Ascending aorta (tissue), 2 donors: ENCODE results near the gene AHCYL1. TPM values are rescaled to one million over a fixed set of nuclear protein-coding genes. Genes with fewer than 3 reads are reported as not detected.

Source experiments
- DNase-seq, 2 donors: peaks; one replicate each; pipeline ENCODE4 v3.0.0-alpha.2; 2019; ENCODE audit warnings: low spot score in 2 of 2
- H3K27ac ChIP-seq, 2 donors: fragments of 200-600 bp; sonication (generic); one replicate each; pipeline ENCODE4 v1.5.1; 2016 to 2017; ENCODE audit warnings: mild to moderate bottlenecking in 1 of 2
- H3K27me3 ChIP-seq: fragments of 200-600 bp; sonication (generic); one replicate; pipeline ENCODE4 v1.5.1; 2017
- H3K36me3 ChIP-seq, 2 donors: fragments of 200-600 bp; sonication (generic); one replicate each; pipeline ENCODE4 v1.5.1; 2016
- H3K4me1 ChIP-seq, 2 donors: fragments of 200-600 bp; sonication (generic); one replicate each; pipeline ENCODE4 v1.5.1; 2016 to 2017; ENCODE audit warnings: mild to moderate bottlenecking in 1 of 2
- H3K4me3 ChIP-seq, 2 donors: fragments of 200-600 bp; sonication (generic); one replicate each; pipeline ENCODE4 v1.5.1; 2016 to 2017; ENCODE audit warnings: mild to moderate bottlenecking in 1 of 2
- H3K9me3 ChIP-seq, 2 donors: fragments of 200-600 bp; sonication (generic); one replicate each; pipeline ENCODE4 v1.5.1; 2016
- intact Hi-C: fragments of 100-400 bp; cut with DNase I; formaldehyde crosslinking; loops from one replicate; pipeline ENCODE4 v1.15.1; 2023
- total RNA-seq: library from RNA; depleted of rRNA; stranded (reverse); fragments of >200 nt; gene quantifications from one replicate; pipeline ENCODE4 v1.1.0, GENCODE V29; 2016
- TF ChIP-seq, protein P1 (sequence below), 3 experiments: fragments of 200-600 bp in 2 of 3; fragments of 450-650 bp in 1 of 3; sonication (generic) in 2 of 3; IDR thresholded peaks; one replicate each; pipeline ENCODE4 v1.5.1; 2016 to 2019; ENCODE audit warnings: antibody characterized with exemption in 3 of 3, mild to moderate bottlenecking in 1 of 3, moderate library complexity in 1 of 3

AHCYL1 gene
- total RNA-seq, 1 donor from 2014 or later, result 49.1 TPM

DNA sequence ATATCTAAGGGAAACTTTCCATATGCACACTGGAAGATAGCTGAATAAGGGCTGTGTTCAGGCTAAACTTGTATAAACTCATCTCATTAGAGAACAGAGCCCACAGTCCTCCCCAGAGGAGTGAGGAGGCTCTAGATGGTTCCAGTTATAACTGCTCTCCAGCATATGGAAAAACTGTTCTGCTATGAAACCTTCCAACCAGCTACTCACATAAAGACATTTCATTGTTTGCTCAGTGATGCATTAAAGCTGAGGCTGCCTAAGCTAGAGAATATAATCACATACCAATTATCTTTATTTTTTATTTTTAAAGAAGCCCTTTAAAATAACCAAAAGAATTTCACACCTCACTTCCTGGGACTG is 13.3 kb downstream of the AHCYL1 start:
- no peak overlapping the region for H3K4me3 ChIP-seq
- intact Hi-C loops, result no loop called here
- no peak for DNase-seq
- no peaks in the 10 kb centered on the region for H3K9me3 ChIP-seq
- H3K4me1 ChIP-seq, result peaks cover 0 to 12% of the 10 kb centered on the region in 2 donors
- no peak overlapping the region for H3K27ac ChIP-seq
- TF ChIP-seq, protein P1, sequence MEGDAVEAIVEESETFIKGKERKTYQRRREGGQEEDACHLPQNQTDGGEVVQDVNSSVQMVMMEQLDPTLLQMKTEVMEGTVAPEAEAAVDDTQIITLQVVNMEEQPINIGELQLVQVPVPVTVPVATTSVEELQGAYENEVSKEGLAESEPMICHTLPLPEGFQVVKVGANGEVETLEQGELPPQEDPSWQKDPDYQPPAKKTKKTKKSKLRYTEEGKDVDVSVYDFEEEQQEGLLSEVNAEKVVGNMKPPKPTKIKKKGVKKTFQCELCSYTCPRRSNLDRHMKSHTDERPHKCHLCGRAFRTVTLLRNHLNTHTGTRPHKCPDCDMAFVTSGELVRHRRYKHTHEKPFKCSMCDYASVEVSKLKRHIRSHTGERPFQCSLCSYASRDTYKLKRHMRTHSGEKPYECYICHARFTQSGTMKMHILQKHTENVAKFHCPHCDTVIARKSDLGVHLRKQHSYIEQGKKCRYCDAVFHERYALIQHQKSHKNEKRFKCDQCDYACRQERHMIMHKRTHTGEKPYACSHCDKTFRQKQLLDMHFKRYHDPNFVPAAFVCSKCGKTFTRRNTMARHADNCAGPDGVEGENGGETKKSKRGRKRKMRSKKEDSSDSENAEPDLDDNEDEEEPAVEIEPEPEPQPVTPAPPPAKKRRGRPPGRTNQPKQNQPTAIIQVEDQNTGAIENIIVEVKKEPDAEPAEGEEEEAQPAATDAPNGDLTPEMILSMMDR (IDR thresholded peaks at IDR 0.05), result no peak
- H3K27me3 ChIP-seq, result no peaks in the 10 kb centered on the region
- H3K36me3 ChIP-seq, result peaks cover 0 to 7% of the 10 kb centered on the region in 2 donors

DNA sequence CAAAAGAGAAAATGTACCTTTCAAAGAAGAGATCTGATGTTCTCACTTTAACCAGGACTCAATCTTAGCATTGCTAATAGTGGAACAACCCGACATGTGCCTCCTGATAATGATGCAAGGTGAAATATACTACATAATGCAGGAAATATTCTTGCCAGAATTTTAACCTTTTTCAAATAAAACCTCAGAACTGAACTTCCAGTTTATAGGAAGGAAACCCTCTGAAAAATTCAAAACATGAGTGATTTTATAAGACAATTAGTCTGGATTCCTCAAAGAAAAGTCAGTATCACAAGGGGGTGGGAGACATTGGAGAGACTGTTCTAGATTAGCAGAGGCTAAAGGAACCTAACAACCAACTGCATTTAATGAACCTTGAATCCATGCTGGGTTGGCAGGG is 18.1 kb downstream of the AHCYL1 start:
- intact Hi-C loops, result no loop called here

DNA sequence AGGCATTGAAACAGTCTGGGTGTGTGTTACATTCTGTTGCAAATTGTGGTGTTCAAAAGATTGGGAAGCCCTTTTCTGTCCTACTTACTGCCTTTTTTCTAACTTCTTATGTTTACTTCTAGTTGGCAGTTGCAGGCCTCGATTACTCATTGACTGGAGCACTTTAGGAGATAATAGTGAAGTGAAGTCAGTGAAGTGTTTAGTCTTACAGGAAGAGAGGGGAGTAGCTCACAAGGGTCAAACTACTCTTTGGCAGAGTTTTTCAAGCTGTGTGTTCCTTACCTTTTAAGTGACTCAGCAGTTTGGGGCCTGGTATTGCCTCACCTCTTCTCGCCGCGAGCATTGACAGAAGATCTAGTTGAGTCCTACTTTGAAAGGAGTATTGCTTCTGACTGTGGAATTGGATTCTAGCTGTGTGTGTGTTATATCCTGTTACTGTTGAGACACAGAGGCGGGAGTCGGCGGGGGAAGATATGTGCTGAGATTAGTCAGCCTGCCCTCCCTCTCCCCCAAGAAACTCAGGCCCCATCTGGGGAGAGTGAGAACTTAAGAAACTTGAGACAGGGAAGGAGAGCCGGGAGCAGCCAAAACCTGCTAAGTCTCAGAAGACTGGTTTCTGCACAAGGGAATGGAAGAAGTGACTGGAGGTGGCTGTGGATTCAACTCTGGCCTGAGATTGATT is 19.3 kb downstream of the AHCYL1 start:
- DNase-seq, result peak; percentile 61 to 87
- Histone ChIP-seq H3K4me3 (peak overlapping the region in 1 of 2 donors; percentile 12), H3K4me1 (peaks cover 0 to 18% of the 10 kb centered on the region in 2 donors), H3K36me3 (peaks cover 0 to 2% of the 10 kb centered on the region in 2 donors), H3K9me3 (no peaks in the 10 kb centered on the region), H3K27me3 (no peaks in the 10 kb centered on the region), H3K27ac (peak overlapping the region; percentile 59 to 61)
- intact Hi-C loops, result no loop called here
- TF ChIP-seq, protein P1 (IDR thresholded peaks at IDR 0.05), result no peak

More for the DNA sequence above, 18.1 kb downstream of the AHCYL1 start:
- Histone ChIP-seq H3K4me1 (peaks cover 0 to 18% of the 10 kb centered on the region in 2 donors), H3K27ac (peak overlapping the region in 1 of 2 donors; percentile 61), H3K4me3 (no peak overlapping the region), H3K36me3 (no peaks in the 10 kb centered on the region), H3K9me3 (no peaks in the 10 kb centered on the region), H3K27me3 (no peaks in the 10 kb centered on the region)
- TF ChIP-seq, protein P1 (IDR thresholded peaks at IDR 0.05), result no peak
- DNase-seq, result no peak

DNA sequence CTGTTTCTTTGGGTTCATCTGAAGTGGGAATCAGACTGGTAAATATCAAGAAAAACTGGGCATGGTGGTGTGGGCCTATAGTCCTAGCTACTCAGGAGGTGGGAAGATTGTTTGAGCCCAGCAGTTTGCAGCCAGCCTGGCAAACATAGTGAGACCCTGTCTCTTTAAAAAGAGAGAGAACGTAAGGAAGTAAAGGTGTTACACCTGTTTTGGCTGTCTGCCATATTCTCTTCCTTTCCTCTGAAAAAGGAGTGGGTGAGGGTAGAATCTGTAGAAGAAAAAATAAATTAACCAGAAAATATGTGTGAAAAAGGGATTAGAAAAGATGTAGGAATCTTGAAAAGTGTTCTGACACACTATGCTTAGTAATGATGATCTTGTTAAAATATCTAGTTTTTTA is 20.0 kb downstream of the AHCYL1 start:
- TF ChIP-seq, protein P1 (IDR thresholded peaks at IDR 0.05), result no peak
- Histone ChIP-seq H3K4me3 (peak overlapping the region in 1 of 2 donors; percentile 12), H3K9me3 (no peaks in the 10 kb centered on the region), H3K27me3 (no peaks in the 10 kb centered on the region), H3K36me3 (peaks cover 7 to 9% of the 10 kb centered on the region in 2 donors), H3K4me1 (peaks cover 0 to 18% of the 10 kb centered on the region in 2 donors), H3K27ac (peak overlapping the region; percentile 59 to 61)
- no peak for DNase-seq
- intact Hi-C loops, result no loop called here

DNA sequence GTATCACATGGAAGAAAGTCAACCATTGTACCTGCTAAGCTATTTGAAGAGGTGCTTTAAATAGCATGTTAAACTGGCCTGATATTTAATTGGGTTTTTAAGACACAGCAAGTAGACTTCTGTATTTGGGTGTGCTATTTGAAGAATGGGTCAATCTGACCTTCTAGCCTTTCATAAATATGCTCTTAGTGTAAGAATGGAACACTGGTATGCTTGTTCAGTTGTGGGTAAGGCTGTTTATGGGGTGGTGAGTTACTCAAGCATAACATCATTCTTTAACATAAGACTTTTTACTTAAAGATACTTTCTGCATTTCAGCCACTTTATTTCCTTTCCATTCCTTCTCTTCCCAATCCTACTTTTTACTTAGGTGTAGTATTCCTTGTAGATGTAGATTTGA is 21.4 kb downstream of the AHCYL1 start:
- no peaks in the 10 kb centered on the region for H3K27me3 ChIP-seq
- H3K36me3 ChIP-seq, result peaks cover 20 to 23% of the 10 kb centered on the region in 2 donors
- no peak overlapping the region for H3K27ac ChIP-seq
- intact Hi-C loops, result no loop called here
- H3K9me3 ChIP-seq, result no peaks in the 10 kb centered on the region
- peaks cover 0 to 18% of the 10 kb centered on the region in 2 donors for H3K4me1 ChIP-seq
- DNase-seq, result no peak
- TF ChIP-seq, protein P1 (IDR thresholded peaks at IDR 0.05), result no peak
- H3K4me3 ChIP-seq, result no peak overlapping the region
